KMS-11 (cell line): ENCODE data around the gene OSBPL10.

ENCODE experiments used
- H2AFZ ChIP-seq: fragments of 200-600 bp; sonication (generic); 2 replicates; pipeline ENCODE4 v1.6.1; 2016; ENCODE audit warnings: antibody characterized with exemption, mixed run types, low read depth
- H3K27ac ChIP-seq: fragments of 200-600 bp; sonication (generic); 2 replicates; pipeline ENCODE4 v1.6.1; 2016; ENCODE audit warnings: mild to moderate bottlenecking, mixed run types
- H3K27me3 ChIP-seq: fragments of 200-600 bp; sonication (generic); 2 replicates; pipeline ENCODE4 v1.6.1; 2017; ENCODE audit warnings: mild to moderate bottlenecking, low read depth, mixed run types, moderate library complexity; ENCODE audit not compliant: insufficient read depth
- H3K36me3 ChIP-seq: fragments of 200-600 bp; sonication (generic); 2 replicates; pipeline ENCODE4 v1.6.1; 2017; ENCODE audit warnings: mild to moderate bottlenecking, mixed run types; ENCODE audit not compliant: insufficient read depth
- H3K4me1 ChIP-seq: fragments of 200-600 bp; sonication (generic); 2 replicates; pipeline ENCODE4 v1.6.1; 2016; ENCODE audit warnings: mild to moderate bottlenecking, low read depth, mixed run types; ENCODE audit not compliant: poor library complexity, severe bottlenecking
- H3K4me2 ChIP-seq: fragments of 200-600 bp; sonication (generic); 2 replicates; pipeline ENCODE4 v1.7.0; 2016; ENCODE audit warnings: mild to moderate bottlenecking, mixed run types
- H3K4me3 ChIP-seq: fragments of 200-600 bp; sonication (generic); IDR thresholded peaks from 2 replicates; pipeline ENCODE4 v1.6.1; 2017; ENCODE audit warnings: low read depth, low read length, mixed read lengths; ENCODE audit not compliant: insufficient read depth
- H3K79me2 ChIP-seq: fragments of 200-600 bp; sonication (generic); 2 replicates; pipeline ENCODE4 v1.6.1; 2016; ENCODE audit warnings: low read depth, mixed run types; ENCODE audit not compliant: insufficient read depth
- H3K9ac ChIP-seq: fragments of 200-600 bp; sonication (generic); 2 replicates; pipeline ENCODE4 v1.6.1; 2016; ENCODE audit warnings: mild to moderate bottlenecking, mixed run types
- H4K20me1 ChIP-seq: fragments of 200-600 bp; sonication (generic); 2 replicates; pipeline ENCODE4 v1.6.1; 2016; ENCODE audit warnings: mild to moderate bottlenecking, mixed run types; ENCODE audit not compliant: insufficient read depth
- TF ChIP-seq, protein P1 (sequence below): fragments of 200-600 bp; sonication (generic); conservative IDR thresholded peaks from 2 replicates; pipeline ENCODE4 v1.6.1; 2017; ENCODE audit warnings: low read depth, mild to moderate bottlenecking, antibody characterized with exemption, low read length, moderate library complexity, mixed read lengths

The OSBPL10 gene

DNA sequence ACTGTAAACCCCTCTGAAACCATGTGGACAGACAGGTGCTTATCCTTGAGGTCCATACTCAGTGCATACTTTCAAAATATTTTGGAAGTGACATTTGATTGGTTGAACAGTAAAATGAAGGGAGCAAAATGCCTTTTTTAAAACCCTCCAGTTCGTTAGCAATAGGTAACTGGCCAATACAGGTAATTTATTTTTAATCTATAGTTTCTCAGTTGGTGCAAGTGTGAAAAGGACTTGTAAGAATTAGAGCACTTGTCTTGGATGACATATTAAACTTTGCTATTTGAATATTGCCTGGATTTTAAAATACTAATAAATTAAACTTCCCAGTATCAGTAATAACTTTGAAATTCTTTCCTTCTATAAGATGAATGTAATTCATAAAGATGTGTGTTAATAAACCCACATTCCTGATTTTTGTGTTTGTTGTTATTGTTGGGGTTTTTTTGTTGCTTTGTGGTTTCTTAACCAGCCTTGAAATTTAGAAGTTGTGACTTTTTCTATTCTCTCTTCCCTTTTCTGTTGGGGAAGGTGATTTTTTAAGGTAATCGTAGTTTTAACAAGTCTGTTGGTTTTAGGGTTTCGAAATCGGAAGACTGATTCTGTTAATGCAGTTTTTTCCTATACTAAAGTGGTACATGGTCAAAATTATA lies 358.3 kb downstream of the OSBPL10 start:
- peaks cover 10% of the 10 kb centered on the region for H3K4me1 ChIP-seq
- no peaks in the 10 kb centered on the region for H3K27me3 ChIP-seq
- H3K27ac ChIP-seq = no peak overlapping the region
- H3K9ac ChIP-seq = no peak overlapping the region
- no peak overlapping the region for H3K4me2 ChIP-seq
- no peak overlapping the region for H3K4me3 ChIP-seq
- H2AFZ ChIP-seq = no peak overlapping the region
- TF ChIP-seq, protein P1, sequence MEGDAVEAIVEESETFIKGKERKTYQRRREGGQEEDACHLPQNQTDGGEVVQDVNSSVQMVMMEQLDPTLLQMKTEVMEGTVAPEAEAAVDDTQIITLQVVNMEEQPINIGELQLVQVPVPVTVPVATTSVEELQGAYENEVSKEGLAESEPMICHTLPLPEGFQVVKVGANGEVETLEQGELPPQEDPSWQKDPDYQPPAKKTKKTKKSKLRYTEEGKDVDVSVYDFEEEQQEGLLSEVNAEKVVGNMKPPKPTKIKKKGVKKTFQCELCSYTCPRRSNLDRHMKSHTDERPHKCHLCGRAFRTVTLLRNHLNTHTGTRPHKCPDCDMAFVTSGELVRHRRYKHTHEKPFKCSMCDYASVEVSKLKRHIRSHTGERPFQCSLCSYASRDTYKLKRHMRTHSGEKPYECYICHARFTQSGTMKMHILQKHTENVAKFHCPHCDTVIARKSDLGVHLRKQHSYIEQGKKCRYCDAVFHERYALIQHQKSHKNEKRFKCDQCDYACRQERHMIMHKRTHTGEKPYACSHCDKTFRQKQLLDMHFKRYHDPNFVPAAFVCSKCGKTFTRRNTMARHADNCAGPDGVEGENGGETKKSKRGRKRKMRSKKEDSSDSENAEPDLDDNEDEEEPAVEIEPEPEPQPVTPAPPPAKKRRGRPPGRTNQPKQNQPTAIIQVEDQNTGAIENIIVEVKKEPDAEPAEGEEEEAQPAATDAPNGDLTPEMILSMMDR = no peak
- H4K20me1 ChIP-seq = no peaks in the 10 kb centered on the region
- no peaks in the 10 kb centered on the region for H3K36me3 ChIP-seq
- no peaks in the 10 kb centered on the region for H3K79me2 ChIP-seq

DNA sequence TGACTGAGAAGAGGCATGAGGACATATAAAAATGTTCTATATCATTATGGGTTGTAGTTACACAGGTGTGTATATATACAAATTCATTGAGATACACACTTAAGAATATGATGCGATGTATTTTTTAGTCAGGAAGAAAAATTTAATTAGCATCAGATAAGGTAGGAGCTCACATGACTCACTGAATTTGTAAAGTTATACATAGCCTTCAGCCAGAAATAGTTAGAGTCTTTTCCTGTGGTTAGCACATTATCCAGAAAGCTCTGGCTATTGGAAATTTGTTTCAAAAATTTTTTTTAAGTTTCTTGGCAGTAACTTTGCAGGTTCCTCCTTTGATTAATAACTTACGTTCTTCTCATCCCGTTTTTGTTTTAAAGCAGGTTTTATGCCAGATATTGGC lies 359.7 kb downstream of the OSBPL10 start:
- Histone ChIP-seq H3K4me1 (peaks cover 10% of the 10 kb centered on the region), H4K20me1 (no peaks in the 10 kb centered on the region), H3K4me2 (no peak overlapping the region), H3K9ac (no peak overlapping the region), H3K4me3 (no peak overlapping the region), H3K27me3 (no peaks in the 10 kb centered on the region), H3K27ac (no peak overlapping the region), H3K79me2 (no peaks in the 10 kb centered on the region), H3K36me3 (no peaks in the 10 kb centered on the region), H2AFZ (no peak overlapping the region)
- TF ChIP-seq, protein P1 = no peak

DNA sequence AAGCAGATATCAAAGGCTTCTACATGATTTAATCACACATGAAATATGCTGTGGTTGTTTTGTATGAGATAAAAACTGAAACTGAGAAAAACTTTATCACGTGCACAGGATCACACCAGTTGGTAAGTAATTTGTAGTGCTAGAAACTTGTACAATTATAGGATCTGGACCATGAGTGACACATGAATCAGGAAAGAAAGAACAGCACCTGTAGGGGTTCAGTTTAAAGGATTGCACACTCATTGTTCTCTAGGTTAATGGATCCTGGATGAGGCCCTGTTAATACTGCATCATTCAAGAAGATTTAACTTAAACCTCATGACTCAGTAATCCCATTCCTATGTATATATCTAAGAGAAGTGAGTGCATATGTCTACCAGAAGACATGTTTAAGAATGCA lies 360.4 kb downstream of the OSBPL10 start:
- Histone ChIP-seq H2AFZ (no peak overlapping the region), H3K4me1 (peaks cover 10% of the 10 kb centered on the region), H3K9ac (no peak overlapping the region), H3K27me3 (no peaks in the 10 kb centered on the region), H3K79me2 (no peaks in the 10 kb centered on the region), H3K27ac (no peak overlapping the region), H4K20me1 (no peaks in the 10 kb centered on the region), H3K4me3 (no peak overlapping the region), H3K4me2 (no peak overlapping the region), H3K36me3 (no peaks in the 10 kb centered on the region)
- TF ChIP-seq, protein P1 = no peak

GRCh38 chr3:31616711-31617110 lies 364.4 kb downstream of the OSBPL10 start:
- Histone ChIP-seq H3K36me3 (no peaks in the 10 kb centered on the region), H4K20me1 (no peaks in the 10 kb centered on the region), H3K27me3 (no peaks in the 10 kb centered on the region), H3K79me2 (0 out of 2 replicates have a peak, but pooled peaks cover 5% of the 10 kb centered on the region), H3K9ac (no peak overlapping the region), H2AFZ (no peak overlapping the region), H3K27ac (no peak overlapping the region), H3K4me1 (peaks cover 5% of the 10 kb centered on the region), H3K4me2 (no peak overlapping the region), H3K4me3 (no peak overlapping the region)
- TF ChIP-seq, protein P1 = no peak
